Left lung (tissue), 10 donors: ENCODE results near the gene SUSD1. TPM values are rescaled to one million over a fixed set of nuclear protein-coding genes. Genes with fewer than 3 reads are reported as not detected.
A peak's percentile ranks its signal among the peaks of the same experiment; 100 is the strongest.

Experiments
- ATAC-seq: fragments of 200-7000 bp; cut with Tn5 transposase; one replicate; pipeline ENCODE4 v1.9.1; 2020; ENCODE audit warnings: moderate library complexity
- DNase-seq, 4 donors: peaks; one replicate each; pipeline ENCODE4 v3.0.0-alpha.2; 2013 to 2020
- H3K27ac ChIP-seq, 2 donors: fragments of 200-600 bp; sonication (generic) in 1 of 2; one replicate each; pipeline versions ENCODE4 v1.5.0 to v1.8.0; 2020 to 2021
- H3K27me3 ChIP-seq, 2 donors: fragments of 200-600 bp; sonication (generic) in 1 of 2; one replicate each; pipeline versions ENCODE4 v1.5.0 to v1.8.0; 2020 to 2021
- H3K36me3 ChIP-seq, 2 donors: fragments of 200-600 bp; sonication (generic) in 1 of 2; one replicate each; pipeline versions ENCODE4 v1.5.0 to v1.8.0; 2020 to 2021
- H3K4me1 ChIP-seq, 2 donors: fragments of 200-600 bp; one replicate each; pipeline ENCODE4 v1.8.0; 2021
- H3K4me3 ChIP-seq, 2 donors: fragments of 200-600 bp; sonication (generic) in 1 of 2; one replicate each; pipeline versions ENCODE4 v1.5.0 to v1.8.0; 2020 to 2021; ENCODE audit warnings: mild to moderate bottlenecking in 1 of 2
- H3K9me3 ChIP-seq, 2 donors: fragments of 200-600 bp; sonication (generic) in 1 of 2; one replicate each; pipeline versions ENCODE4 v1.5.0 to v1.8.0; 2020 to 2021
- intact Hi-C, 2 donors: fragments of 100-400 bp; cut with DNase I; formaldehyde crosslinking; loops; one replicate each; pipeline versions ENCODE4 v1.11.2 to v1.14.2; 2022
- polyA plus RNA-seq, 6 donors: library from polyadenylated mRNA; unstranded; fragments of 120-200 nt; gene quantifications; one replicate each; pipeline ENCODE4 v1.2.1, GENCODE V29; 2013; ENCODE audit not compliant: insufficient read length in 6 of 6
- total RNA-seq, 2 donors: library from RNA; stranded (reverse); fragmentation: NEBNext Ultra II Directional; extraction: Animal tissue kit (Norgen Biotek cat#: 25700); gene quantifications; one replicate each; pipeline ENCODE4 v1.2.1, GENCODE V29; 2021
- TF ChIP-seq, protein P1 (sequence below), 2 donors: fragments of 200-600 bp; sonication (generic) in 1 of 2; IDR thresholded peaks; one replicate each; pipeline versions ENCODE4 v1.5.0 to v1.8.0; 2021; ENCODE audit warnings: antibody characterized with exemption in 2 of 2
- donor health status: DM: no; HTN: yes; CAD: no.
- donor health status: DM: no; HTN: no; CAD: no.

The SUSD1 gene
- total and polyA plus RNA-seq, 8 donors = 26.7 to 41.8 (median 32.8) TPM

DNA sequence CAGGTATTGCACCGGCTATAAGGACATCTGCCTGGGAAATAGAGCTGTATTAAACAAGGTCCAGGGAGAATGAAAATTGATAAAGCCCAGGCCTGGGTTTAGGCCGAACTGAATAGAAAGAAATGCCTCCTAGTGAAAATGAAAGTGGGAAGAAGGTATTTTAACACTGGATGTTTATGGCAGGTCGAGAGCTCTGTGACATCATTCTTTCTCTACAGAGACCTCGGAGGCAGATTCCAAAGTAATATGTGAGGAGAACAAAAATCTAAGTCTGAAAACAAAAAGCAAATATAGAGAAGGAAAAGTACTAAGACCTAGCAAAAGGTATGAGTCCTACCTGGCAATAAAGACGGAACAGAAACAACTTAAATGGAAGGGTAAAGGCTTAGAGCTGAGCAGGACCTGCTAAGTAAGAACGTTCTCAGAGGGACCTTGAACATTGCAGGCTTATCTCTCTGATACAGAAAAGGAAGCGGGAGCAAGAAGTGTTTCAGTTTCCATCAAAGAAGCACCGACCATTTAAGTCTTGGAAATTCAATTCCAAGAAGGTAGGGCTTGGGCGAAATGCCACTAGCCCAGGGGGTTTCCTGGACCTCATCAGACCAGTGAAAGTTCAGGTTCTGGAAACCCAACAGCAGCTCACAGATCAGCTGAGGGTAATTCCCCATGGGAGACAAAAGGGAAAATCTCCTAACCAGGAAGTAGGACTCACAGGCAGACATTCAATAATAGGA is 80.0 kb downstream of the SUSD1 start:
- Histone ChIP-seq H3K27me3 (no peaks in the 10 kb centered on the region), H3K9me3 (no peaks in the 10 kb centered on the region), H3K4me3 (no peak overlapping the region), H3K4me1 (peaks cover 0 to 16% of the 10 kb centered on the region in 2 donors), H3K27ac (no peak overlapping the region), H3K36me3 (peaks cover 0 to 24% of the 10 kb centered on the region in 2 donors)
- TF ChIP-seq, protein P1, sequence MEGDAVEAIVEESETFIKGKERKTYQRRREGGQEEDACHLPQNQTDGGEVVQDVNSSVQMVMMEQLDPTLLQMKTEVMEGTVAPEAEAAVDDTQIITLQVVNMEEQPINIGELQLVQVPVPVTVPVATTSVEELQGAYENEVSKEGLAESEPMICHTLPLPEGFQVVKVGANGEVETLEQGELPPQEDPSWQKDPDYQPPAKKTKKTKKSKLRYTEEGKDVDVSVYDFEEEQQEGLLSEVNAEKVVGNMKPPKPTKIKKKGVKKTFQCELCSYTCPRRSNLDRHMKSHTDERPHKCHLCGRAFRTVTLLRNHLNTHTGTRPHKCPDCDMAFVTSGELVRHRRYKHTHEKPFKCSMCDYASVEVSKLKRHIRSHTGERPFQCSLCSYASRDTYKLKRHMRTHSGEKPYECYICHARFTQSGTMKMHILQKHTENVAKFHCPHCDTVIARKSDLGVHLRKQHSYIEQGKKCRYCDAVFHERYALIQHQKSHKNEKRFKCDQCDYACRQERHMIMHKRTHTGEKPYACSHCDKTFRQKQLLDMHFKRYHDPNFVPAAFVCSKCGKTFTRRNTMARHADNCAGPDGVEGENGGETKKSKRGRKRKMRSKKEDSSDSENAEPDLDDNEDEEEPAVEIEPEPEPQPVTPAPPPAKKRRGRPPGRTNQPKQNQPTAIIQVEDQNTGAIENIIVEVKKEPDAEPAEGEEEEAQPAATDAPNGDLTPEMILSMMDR (IDR thresholded peaks at IDR 0.05) = no peak
- no peak for DNase-seq
- ATAC-seq = no peak
- intact Hi-C loops = loop anchor here in 1 of 2 donors (10.0 kb wide), 1 partner anchor 260 kb away; no protein-coding TSS in a partner anchor

DNA sequence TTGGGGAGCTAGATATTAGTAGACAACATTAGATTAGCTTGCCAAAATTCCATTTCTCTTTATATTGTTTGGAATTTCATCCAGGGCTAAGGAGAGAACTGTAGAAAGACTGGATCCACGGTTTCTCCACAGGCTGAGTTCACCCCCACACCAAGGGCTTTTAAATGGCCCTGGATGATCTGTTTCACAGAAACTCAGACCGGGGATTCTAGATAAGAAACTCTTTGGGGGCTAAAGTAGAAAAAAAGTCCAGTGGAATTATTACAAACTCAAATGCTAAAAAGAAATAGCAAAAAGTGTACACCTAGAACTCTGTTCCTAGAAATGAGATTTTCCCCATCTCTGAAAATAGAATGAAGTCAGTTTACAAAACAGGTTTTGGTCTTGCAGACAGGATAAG is 80.9 kb downstream of the SUSD1 start:
- intact Hi-C loops = loop anchor here in 1 of 2 donors (10.0 kb wide), 1 partner anchor 261 kb away; no protein-coding TSS in a partner anchor
- TF ChIP-seq, protein P1 (IDR thresholded peaks at IDR 0.05) = no peak
- no peak overlapping the region for H3K27ac ChIP-seq
- H3K4me3 ChIP-seq = no peak overlapping the region
- no peak for ATAC-seq
- H3K27me3 ChIP-seq = no peaks in the 10 kb centered on the region
- peaks cover 0 to 16% of the 10 kb centered on the region in 2 donors for H3K4me1 ChIP-seq
- H3K9me3 ChIP-seq = no peaks in the 10 kb centered on the region
- DNase-seq = no peak
- peaks cover 0 to 20% of the 10 kb centered on the region in 2 donors for H3K36me3 ChIP-seq

DNA sequence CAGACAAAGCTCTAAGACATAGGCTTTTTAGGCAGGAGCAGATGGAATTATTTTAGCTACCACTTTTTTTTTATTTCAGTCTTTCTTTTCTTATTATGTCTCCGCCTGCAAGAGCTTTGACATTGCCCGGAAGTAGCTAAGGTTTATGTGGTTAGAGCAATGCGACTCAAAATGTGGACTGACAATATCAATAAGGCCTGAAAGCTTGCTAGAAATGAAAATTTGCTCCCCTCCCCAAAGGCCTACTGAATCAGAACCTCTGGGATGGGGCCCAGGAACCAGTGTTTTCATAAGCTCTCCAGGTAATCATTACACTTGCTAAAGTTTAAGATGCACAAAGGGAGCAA is 81.3 kb downstream of the SUSD1 start:
- Histone ChIP-seq H3K36me3 (peaks cover 0 to 21% of the 10 kb centered on the region in 2 donors), H3K4me3 (no peak overlapping the region), H3K4me1 (peaks cover 0 to 16% of the 10 kb centered on the region in 2 donors), H3K9me3 (no peaks in the 10 kb centered on the region), H3K27me3 (no peaks in the 10 kb centered on the region), H3K27ac (no peak overlapping the region)
- no peak for ATAC-seq
- TF ChIP-seq, protein P1 (IDR thresholded peaks at IDR 0.05) = no peak
- intact Hi-C loops = loop anchor here in 1 of 2 donors (10.0 kb wide), 1 partner anchor 261 kb away; no protein-coding TSS in a partner anchor
- DNase-seq = no peak

DNA sequence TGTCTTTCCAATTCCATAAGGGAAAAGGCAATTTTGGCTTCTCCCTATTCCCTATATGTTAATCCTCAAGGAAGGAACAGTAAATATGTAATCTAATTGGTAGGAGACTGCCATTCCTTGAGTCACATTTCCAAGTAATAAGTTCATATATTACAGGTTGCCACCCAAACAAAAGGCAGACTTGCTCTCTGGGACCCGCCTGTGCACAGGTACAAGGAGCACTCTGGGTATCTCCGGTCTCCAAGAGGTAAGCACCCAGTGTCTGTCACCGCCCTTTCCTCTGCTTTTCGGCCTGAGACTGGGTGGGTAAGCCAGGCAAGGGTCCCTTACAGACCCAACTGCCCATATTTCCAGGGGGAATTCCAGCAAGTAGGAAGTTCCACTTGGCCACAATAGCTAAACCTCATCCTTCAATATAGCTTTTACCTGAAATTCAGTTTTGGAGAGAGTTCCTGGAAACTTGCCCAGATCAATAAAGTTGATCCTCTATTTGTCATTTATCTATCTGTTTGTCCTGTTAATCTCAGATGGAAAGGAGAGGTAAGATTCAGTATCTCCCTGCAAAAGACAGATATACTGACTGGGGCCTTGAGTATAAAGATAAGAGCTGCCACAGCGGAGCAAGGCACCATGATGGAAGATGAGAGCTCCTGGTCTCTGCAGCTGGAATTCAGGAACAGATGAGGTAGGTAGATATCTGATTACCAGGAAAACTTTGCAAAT is 81.8 kb downstream of the SUSD1 start:
- DNase-seq (no peak), ATAC-seq (no peak)
- no peak overlapping the region for H3K27ac ChIP-seq
- intact Hi-C loops = loop anchor here in 1 of 2 donors (10.0 kb wide), 1 partner anchor 261 kb away; no protein-coding TSS in a partner anchor
- no peaks in the 10 kb centered on the region for H3K27me3 ChIP-seq
- H3K9me3 ChIP-seq = no peaks in the 10 kb centered on the region
- TF ChIP-seq, protein P1 (IDR thresholded peaks at IDR 0.05) = no peak
- peaks cover 0 to 23% of the 10 kb centered on the region in 2 donors for H3K36me3 ChIP-seq
- no peak overlapping the region for H3K4me3 ChIP-seq
- peaks cover 0 to 16% of the 10 kb centered on the region in 2 donors for H3K4me1 ChIP-seq

DNA sequence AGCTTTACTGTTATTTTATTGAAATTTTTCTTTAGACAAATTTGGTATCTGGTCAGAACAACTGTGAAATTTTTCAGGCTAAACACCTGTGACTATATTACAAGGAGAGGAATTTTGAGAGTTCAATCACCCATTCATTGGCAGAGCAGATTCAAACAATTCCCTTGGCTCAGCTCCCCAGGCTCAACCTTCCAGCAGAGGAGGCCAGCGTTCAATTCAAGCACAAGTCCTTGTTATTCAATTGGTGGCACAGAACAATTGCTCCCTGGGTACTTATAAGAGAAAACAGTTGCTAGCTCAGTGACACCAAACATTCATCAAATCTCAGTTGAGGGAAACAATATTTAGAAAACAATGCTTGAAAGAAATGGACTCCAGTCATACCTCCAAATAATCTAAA is 83.3 kb downstream of the SUSD1 start:
- Histone ChIP-seq H3K9me3 (no peaks in the 10 kb centered on the region), H3K27me3 (no peaks in the 10 kb centered on the region), H3K27ac (no peak overlapping the region), H3K4me1 (peaks cover 0 to 10% of the 10 kb centered on the region in 2 donors), H3K36me3 (peaks cover 0 to 19% of the 10 kb centered on the region in 2 donors), H3K4me3 (no peak overlapping the region)
- intact Hi-C loops = loop anchor here in 1 of 2 donors (10.0 kb wide), 1 partner anchor 263 kb away; no protein-coding TSS in a partner anchor
- TF ChIP-seq, protein P1 (IDR thresholded peaks at IDR 0.05) = no peak
- DNase-seq = peak in 1 of 4 donors; percentile 8
- no peak for ATAC-seq
